NCI-H2196 (cell line): ENCODE data around the gene IL18R1.

ENCODE experiments used
- DNase-seq: peaks from one replicate; lab custom pipeline; 2025; ENCODE audit not compliant: unreplicated experiment; lab: John Stamatoyannopoulos, UW

IL18R1 gene

GRCh38 chr2:102432386-102432785 is 76.8 kb downstream of the IL18R1 start:
- DNase-seq = no peak

GRCh38 chr2:102433973-102434654 is 78.5 kb downstream of the IL18R1 start:
- no peak for DNase-seq

GRCh38 chr2:102434655-102435381 is 79.2 kb downstream of the IL18R1 start:
- DNase-seq = no peak

GRCh38 chr2:102435741-102436140 is 80.1 kb downstream of the IL18R1 start:
- DNase-seq = no peak

GRCh38 chr2:102436323-102436722 is 80.7 kb downstream of the IL18R1 start:
- no peak for DNase-seq

GRCh38 chr2:102437122-102437521 is 81.5 kb downstream of the IL18R1 start:
- no peak for DNase-seq

GRCh38 chr2:102438111-102438510 is 82.5 kb downstream of the IL18R1 start:
- no peak for DNase-seq

- no peak for DNase-seq
Measured at GRCh38 chr2:102438578-102438977, 83.0 kb downstream of the IL18R1 start.

GRCh38 chr2:102439065-102439695 is 83.6 kb downstream of the IL18R1 start:
- DNase-seq = no peak

DNA sequence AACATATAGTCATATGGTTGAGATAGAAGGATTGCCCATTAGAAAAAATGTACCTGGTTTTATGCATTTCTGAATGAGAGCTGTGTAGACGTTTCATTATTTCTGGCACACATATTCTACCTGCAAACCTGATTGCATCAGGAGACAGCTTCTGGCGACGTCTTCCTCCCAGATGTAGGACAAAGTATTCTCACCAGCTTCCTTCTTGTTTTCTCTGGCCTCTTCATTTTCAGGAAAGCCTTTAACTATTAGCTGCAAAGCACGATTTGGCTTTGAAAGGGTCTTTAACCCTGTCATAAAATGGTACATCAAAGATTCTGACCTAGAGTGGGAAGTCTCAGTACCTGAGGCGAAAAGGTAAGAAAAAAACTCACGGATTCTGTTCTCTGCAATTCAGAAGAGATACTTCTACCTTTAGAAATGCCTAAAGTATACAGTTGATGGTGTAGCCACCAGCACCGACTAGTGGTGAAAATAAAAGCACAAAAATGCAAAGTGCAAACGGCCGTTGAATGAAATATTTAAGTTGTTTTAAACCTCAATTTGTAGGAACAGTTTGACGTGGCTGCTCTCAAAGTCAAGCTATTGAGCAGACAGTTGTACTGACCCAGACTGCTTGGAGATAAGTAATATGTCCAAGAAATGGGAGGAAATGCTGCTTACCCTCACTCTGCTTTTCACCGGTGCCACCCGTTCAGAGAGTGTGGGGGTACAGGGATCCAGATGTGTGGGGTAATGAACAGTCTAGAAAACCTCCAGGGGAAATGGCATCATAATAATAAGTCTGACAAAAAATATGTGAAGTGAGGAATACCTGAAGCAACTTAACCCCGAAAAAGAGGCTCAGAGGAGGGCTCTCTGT is 87.6 kb downstream of the IL18R1 start:
- no peak for DNase-seq

- DNase-seq = no peak
Measured at GRCh38 chr2:102444233-102444632, 88.6 kb downstream of the IL18R1 start.

- DNase-seq = no peak
Measured at GRCh38 chr2:102446936-102447335, 91.3 kb downstream of the IL18R1 start.
